HG03460 (cell line): ENCODE results near the gene WNT9A.

ENCODE experiments used
- ATAC-seq: cut with Tn5 transposase; IDR thresholded peaks from one replicate; pipeline ENCODE4 v1.9.1; 2021; ENCODE audit not compliant: unreplicated experiment

WNT9A gene

DNA sequence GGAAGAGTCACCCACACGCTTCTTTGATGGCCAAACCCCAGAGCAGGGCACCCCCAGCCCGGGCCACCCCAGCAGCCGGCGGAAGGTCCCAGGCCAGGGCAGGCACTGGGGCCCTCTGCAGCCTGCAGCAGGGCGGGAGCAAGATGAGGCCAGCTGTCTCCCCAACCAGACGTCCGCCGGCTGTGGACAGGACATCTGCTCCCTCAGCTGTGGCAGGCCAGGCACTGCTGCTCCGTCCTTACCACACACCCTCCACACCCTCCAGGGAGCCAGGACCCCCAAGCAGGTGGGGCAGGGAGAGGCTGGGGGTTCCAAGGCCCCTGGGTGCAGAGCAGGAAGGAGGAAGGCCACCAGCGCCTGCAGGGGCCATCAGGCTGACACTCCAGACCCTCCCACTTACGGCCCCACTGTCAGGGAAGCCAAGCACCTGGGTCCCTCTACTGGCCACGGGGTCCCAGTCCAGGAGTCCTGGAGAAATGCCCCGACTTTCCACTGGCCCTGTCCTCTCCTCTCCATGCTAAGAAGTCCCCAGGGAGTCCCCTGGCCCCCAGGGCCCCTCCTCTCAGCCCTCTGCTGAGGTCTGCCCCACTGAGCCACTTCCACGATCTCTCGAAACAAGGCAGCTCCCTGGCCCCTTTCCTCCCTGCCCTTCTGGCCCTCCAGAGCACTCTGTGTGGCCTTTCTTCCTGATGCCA, 5.6 kb downstream of the WNT9A start:
- no peak for ATAC-seq

DNA sequence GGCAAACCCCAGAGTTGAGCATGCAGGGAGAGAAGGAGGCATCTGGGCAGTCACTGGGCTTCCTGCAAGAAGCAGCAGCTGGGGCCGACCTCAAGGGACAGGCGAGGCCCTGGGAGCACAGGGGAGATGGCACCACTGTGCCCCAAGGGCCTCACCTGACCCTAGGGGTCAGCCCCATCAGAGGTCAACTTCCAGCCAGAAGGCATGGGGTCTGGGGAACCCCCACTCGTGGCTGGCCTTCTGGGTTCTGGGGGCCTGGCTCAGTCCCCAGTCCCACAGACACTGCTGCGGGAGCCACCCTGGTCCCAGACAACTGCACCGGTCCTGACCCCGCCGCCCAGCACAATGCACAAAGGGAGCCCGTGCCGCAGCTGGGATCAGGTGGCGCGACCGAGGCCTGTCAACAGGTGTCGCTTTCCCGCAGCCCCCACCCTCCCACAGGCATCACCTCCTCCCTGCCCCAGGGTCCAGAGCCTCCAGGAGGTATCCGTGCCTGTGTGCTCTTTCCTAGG, 6.2 kb downstream of the WNT9A start:
- ATAC-seq = no peak

DNA sequence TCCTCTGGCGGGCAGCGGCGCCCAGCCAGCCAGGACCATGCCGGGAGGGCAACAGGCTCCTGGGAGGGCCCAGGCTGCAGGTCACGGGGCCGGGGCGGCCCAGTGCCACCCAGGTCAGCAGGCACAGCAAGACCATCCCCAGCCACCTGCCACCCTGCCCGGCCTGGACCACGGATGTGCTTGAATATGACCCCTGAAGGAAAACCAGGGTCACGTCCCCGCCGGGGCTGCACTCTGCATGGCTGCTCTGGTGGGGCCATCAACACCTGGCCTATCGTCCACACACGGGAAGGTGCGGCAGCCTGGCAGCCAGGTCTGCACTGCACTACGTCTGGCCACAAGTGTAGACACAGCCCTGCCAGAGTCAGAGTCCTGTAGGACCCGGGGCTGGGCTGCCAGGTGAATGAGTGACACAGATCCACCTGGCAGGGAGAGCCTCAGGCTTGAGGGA, 6.9 kb downstream of the WNT9A start:
- ATAC-seq = no peak

DNA sequence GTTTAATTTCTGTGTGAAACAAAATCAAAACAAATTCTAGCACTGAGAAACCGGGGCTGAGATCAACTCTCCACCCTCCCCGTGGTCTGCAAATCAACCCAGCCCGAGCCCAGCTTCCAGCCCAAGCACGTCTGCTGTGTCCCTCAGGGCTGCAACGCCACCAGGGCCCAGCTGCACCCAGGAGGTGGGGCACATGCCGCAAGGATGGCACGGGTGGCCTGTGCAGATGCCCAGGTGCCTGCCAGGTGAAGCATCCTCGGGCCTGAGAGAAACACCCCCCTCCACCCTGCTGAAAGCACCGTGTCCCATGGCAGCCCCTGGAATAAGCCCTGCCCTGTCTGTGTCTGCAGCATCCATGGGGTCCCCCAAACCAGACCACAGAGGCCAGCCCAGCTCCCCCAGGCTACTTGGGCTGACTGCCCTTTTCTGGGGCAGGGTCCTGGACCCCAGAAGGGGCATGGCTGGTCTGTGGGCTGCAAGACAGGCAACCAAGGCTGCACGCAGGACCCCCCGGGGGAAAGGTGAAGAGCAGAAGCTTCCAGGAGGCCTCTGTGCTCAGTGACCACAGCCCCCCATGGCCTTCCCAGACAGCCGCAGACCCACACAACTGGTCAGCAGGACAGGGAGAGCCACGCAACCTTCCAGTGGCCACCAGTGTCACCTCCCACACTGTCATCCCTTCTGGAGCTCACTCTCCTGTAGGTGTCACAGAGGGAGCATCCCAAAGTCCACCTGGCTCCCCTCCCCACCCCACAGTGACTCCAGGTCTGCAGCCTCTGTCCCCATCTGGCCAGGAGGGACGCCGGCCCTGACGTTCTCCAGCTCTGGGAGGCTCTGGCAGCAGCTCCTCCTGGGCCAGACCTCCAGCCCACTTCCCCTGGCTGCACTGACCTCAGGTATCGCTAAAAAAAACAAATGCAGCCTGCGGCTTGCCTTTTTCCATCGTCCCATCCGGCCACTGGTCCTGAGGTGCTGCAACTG, 7.7 kb downstream of the WNT9A start:
- ATAC-seq = no peak

DNA sequence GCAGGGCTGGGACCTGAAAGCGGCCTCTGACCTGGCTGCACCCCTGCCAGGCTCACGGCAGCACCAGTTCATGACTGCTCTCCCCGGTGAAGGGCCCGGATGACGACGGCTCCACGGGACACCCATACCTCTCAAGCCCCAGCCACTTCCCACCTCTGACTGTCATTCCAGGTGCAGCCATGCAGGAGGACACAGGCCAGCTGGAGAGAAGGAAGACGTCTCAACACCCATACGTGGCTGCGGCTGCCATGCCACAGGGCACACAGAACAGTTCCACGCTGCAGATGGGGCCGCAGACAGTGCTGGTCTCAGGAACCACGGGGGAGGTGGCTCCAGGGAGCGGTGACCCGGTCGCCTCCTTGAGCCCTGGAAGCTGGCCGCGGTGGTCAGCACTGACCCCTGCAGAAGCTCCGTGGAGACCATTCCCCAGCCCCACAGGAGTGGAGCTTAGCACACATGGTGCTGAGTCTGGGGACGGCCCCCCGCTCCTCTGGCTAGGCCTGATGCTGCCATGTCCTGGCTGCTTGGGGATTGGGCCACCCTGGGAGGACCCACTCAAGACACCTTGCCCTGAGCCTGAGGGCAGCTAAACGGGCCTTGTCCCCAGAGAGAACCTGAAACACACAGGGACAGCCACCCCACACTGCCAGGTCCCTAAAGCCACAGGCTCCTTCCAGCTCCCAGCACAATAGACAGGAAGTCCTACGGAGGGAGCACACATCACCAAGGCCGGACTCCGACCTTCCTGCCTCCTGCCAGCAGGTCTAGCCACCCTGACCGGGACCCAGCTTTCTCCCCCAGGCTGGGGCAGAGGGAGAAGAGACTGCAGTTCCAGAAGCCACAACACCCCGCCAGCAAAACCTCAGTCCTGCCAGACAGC, 8.6 kb downstream of the WNT9A start:
- no peak for ATAC-seq

DNA sequence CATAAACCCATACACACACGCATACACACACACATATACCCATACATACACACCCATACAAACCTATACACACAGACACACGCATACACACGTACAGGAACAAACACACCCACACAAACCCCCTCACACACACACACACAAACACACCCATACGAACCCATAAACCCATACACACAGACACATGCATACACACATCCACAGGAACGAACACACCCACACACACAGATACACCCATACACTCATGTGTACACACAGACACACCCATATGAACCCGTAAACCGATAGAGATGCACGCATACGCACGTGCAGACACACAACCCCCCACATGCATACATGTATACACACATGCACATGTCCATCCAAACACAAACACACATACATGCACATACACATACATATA, 9.5 kb downstream of the WNT9A start:
- no peak for ATAC-seq

DNA sequence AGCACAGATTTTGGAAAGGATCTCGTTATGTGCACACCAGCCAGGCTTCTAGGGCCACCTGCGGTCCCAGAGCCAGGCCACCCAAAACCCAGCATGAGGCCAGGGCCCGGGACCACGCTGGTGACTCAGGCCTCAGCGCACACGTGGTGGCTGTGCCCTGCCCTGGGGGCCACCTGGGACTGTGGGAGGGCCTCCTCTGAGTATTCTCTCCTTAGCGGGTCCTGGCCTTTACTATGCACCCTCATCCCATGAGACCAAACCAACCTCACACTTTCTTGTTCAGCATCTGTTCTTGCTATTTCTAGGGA, 9.9 kb downstream of the WNT9A start:
- ATAC-seq = no peak

DNA sequence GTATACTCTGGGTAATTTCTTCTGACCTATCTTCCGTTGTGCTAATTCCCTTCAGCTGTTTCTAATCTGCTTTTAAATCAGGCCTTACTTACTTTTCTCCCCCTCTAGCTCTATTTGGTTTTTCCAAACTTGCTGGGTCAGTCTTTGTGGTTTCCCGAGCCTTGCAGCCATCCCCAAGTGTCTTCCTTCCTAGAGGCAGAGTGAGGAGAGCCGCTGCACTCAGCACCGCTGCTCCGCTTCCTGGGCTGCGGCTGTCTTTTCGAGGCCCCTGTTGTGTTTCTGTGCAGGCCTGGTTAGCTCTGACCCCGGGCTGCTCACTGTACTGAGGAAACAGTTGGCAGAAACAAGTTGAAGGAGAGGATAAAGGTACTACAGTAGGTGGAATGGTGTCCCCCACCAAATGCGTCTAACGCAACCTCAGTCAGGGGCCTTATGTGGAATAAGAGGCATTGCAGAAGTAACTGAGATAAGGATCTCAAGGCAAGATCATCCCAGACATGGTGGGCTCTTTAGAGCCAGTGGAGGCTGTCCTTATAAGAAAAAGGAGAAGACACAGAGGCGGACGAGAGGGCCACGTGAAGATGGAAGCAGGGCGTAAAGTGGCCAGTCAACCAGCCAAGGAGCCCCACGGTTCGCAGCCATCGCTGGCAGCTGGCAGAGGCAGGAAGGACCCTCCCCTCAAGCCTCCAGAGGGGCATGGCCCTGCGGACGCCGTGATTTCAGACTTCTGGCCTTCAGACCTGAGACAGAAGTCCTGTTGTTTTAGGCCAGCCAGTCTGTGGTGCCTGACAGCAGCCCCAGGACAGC, 10.5 kb downstream of the WNT9A start:
- ATAC-seq = no peak

DNA sequence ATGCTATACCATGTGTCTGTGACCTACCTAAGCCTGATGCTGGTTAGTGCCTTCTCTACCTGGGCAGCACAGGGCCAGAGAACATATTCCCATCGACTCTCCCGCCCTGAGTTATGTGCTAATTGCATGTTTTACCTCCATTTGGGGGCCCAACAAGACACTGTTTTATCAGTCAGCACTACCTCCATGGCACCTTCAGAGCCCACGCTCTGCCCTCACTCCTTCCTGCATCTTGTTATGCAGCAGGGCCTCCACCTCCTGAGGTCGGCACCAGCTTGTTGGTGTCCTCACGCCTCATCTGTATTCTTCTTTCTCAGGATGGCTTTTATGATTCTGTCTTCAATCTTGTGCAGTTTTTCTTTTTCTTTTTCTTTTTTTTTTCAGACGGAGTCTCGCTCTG, 11.9 kb downstream of the WNT9A start:
- no peak for ATAC-seq

DNA sequence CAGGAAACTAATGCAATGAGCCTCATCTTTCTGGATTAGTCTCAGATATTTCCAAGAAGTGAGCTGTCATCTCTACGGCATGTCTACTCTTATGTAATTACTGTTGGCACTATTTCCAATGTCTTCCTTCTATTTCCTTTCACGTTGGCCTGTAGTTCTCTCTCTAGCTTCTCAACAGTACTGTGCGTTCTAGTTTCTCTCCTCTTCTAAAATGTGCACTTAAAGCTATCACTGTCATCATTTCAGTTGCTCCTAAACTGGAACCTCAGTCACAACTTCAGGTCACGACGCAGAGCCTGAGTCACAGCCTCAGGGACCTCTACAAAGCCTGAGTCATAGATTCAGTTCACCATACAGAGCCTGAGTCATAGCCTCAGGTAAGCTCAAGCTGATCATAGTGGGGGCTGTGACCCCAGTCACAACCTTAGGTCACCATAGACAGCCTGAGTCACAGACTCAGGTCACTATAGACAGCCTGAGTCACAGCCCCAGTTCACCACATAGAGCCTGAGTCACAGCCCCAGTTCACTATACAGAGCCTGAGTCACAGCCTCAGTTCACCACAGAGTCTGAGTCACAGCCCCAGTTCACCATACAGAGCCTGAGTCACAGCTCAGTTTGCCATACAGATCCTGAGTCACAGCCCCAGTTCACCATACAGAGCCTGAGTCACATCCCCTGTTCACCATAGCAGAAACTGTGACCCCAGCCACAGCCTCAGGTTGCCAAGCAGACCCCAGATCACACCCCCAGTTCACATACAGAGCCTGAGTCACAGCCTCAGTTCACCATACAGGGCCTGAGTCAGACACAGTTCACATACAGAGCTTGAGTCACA, 13.0 kb downstream of the WNT9A start:
- no peak for ATAC-seq

DNA sequence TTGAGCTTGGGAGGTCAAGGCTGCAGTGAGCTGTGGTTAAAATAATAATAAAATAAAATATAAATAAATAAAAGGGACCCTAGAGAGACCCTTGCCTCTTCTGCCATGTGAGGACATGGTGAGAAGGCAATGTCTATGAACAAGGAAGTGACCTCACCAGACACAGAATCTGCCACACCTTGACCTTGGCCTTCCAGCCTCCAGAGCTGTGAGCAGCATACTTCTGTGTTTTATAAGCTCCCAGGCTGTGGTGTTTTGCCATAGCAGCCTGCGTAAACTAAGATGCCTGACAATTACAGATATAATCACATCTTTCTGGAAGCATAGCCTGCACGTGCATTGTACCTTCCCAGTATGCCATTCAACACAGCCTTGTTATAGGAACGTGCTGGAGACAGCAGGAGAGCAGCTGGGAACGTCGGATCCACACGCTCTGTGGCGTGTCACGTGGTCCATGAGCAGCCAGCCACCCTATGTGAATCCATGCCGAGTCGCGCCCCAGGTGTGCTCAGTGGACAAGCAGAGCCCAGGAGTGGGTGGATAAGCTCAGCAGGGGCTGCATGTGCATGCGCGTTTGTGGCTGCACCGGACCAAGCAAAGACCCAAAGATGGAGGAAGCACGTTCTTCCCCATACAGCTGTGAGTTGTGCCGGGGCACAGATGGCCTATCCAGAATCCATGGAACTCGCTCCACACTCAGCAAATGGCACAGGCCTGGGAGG, 17.8 kb downstream of the WNT9A start:
- no peak for ATAC-seq

DNA sequence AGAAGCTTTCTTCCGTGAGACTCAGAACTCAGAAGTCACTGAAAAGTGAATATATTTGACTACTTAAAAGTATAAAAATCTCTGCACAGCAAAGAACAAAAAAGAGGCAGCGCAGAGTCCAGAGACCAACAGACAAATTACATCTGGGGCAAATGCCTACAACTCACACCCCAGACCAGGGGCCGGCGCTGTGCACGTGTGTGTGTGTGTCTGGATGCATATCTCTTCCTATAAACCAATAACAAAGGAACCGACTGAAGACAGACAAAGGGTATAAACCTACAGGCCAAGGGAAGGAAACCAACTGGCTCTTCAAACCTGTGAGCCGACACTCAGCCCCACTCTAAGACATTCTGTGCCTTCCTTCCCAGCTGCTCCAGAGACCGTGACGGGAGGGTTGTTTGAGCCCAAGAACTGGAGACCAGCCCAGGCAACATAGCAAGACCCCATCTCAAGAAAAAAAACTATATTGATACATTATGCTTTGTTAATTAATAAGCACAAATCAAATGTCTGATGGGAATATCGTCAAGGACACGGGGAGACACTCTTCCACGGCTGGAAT, 18.8 kb downstream of the WNT9A start:
- ATAC-seq = no peak

DNA sequence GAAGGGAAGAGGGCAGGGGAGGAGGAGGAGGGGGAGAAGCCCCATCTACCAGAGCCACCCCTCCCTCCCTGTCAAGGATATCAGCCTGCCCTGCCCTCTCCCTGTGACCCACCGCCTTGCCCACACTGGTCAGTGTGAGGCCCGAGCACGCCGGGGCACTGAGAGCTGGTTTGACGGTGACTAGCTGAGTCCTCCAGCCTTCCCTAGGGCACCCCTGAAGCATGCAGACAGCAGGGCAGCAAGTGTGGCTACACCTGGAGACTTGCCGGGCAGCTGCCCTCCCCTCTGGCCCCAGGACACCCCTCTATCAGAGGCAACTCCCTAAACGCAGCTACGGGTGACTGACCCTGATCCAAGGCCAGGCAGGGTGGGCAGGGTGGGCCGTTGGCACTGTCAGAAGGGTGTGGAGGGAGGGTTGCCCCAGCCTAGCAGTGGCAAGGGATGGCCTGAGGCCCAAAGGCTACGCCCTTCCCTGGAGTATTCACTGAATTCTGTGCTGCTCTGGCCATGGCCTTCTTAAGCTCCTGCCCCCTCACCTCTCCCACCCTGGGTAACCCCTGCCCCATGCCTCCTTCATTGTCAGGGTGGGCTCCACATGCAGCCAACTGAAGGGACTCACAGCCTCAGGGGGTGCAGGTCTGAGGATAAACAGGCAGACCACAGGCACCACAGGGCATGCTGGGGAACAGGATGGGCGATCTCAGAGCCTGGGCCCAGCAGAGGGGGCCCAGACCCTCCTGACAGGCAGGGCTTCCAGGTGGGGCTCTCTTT, 19.6 kb downstream of the WNT9A start:
- ATAC-seq = no peak

DNA sequence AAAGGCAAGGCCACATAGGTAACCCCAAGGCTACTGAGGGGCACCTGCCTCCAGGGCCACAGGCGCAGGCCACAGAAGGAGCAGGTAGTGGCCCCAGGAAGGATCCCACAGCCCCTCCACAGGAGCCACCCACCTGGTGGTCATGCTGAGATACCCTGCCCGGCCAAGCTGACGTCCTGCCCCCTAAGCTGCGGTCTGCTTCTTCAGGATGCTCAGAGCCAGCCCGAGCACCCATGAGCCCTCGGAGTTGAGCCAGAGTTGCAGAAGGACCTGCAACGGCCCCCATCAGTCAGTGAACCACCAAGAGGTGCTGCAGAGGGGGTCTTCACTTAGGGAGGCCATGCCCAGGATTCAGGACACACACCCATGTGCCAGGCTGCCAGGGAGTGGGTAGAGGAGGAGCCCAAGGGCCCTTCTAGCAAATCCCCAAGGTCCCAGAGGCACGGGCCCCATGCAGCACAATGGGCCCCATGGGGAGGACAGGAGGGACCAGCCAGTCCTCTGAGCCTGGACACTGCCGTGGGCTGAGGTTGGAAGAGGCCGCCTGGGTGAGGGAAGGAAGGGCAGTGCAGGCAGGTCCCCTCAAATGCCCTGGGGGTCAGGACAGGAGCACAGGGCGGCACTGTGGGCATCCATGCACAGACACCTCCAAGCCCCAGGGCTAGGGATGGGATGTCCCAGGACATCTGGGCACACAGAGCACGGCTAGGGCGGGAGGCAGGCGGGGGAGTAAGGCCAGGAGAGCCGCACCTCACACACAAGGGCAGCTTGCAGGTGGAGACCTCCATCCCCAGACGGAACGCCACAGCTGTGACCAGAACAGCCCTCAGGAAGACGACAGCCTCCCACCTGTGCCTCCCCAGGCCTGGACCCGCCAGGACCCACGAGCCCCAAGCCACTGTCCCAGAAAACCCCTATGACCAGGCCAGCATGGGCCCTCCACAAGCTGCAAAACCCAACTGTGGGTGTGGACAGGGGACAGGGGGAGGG, 20.5 kb downstream of the WNT9A start:
- no peak for ATAC-seq

DNA sequence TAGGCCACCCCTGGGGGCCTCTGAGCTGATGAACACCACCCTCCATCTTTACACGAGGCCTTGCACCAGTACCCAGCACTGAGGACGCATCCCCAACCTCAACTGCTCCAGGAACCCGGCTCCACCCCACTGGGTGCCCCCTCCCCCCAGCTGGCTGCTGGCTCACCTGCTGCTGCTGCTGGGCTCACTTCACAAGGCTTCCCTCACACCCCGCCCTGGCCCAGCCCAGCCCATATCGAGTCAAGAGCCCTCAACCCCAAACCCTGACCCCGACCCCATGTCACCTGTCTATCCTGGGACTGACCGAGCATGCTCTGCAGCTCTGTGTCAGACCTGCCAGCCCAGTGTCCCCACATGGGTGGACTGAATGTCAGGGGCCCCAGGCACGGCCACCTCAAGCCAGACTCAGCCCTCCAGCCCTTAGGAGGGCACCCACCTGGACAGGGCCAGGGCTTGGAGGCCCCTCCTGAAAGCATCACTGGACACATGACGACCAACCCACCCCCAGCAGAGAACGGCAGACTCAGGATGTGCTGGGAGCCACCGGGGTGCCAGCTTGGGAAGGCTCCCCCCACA, 21.4 kb downstream of the WNT9A start:
- no peak for ATAC-seq

DNA sequence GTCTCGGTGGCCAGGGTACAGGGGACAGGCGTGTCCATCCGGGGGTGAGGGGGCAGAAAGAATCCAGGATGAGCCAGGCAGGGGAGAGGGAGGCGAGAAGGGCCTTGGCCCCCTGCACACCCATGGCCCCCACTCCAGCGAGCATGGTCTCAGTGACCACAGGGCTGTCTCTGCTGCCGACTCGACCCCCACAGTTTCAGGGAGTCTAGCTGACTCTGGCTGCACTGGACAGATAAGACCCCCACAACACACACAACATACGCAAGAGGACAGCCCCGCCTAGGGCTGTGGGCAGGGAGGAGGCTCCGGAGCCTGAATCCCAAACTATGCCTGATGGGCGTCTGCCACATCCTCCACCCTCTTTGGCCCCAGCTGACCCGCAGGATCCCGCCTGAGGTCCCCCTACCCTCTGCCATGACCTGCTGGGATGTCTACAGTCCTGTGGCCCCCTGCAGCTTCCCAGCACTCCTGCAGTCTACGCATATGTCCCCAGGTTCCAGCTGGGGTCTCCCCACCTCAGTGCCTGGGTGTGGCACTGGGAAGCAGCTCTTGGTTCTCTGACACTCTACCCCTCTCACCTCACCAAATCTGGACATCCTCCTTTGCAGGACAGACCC, 22.0 kb downstream of the WNT9A start:
- no peak for ATAC-seq
